ENCODE results near the gene CBX5. TPM values are rescaled to one million over a fixed set of nuclear protein-coding genes. Genes with fewer than 3 reads are reported as not detected.
A peak's percentile ranks its signal among the peaks of the same experiment; 100 is the strongest.
"Not testable (repeated sequence)": the region's sequence is repeated elsewhere in the genome, so short reads cannot be mapped to it uniquely, and the experiment has no call there.

The CBX5 gene
- total and polyA plus RNA-seq, 12 donors, result 13.4 to 53.5 (median 49.1) TPM

- peak in 2 of 8 donors; percentile 18 to 28 for ATAC-seq
- peaks cover 4 to 98% (median 92%) of the 10 kb centered on the region in 7 donors for H3K27me3 ChIP-seq
- no peaks in the 10 kb centered on the region for H3K36me3 ChIP-seq
Observed at GRCh38 chr12:54195737-54196347, 84.1 kb downstream of the CBX5 start.

GRCh38 chr12:54195080-54195736, 84.7 kb downstream of the CBX5 start:
- intact Hi-C loops (cut with DNase I), result loop anchor here in 1 of 10 donors (10.0 kb wide), 1 partner anchor 400 kb away; no protein-coding TSS in a partner anchor
- TF ChIP-seq CTCF (IDR thresholded peaks at IDR 0.05), result no peak
- 44 to 53% methylated on average over 4 of the region's 4 CpGs for WGBS, 2 donors

More at GRCh38 chr12:54195737-54196347, 84.1 kb downstream of the CBX5 start:
- DNase-seq, result no peak
- Histone ChIP-seq H3K27ac (peak overlapping the region in 1 of 10 donors; percentile 80), H3K4me3 (peak overlapping the region in 1 of 10 donors; percentile 24), H3K9me3 (no peaks in the 10 kb centered on the region), H3K4me1 (peaks cover 0 to 23% (median 2%) of the 10 kb centered on the region in 9 donors)
- TF ChIP-seq CTCF (IDR thresholded peaks at IDR 0.05), result no peak
- intact Hi-C loops (cut with DNase I), result loop anchor here in 1 of 10 donors (10.0 kb wide), 1 partner anchor 401 kb away; no protein-coding TSS in a partner anchor
- WGBS, 2 donors, result 31 to 33% methylated on average over 17 of the region's 17 CpGs

GRCh38 chr12:54194611-54195010, 85.3 kb downstream of the CBX5 start:
- not testable (repeated sequence) for H3K4me3 ChIP-seq, ATAC-seq, H3K9me3 ChIP-seq, DNase-seq, H3K27ac ChIP-seq, H3K36me3 ChIP-seq
- peaks cover 0 to 23% (median 2%) of the 10 kb centered on the region in 9 donors for H3K4me1 ChIP-seq
- intact Hi-C loops (cut with DNase I), result loop anchor here in 1 of 10 donors (5.0 to 10.0 kb wide), 2 partner anchors 162 to 400 kb away; partner anchors contain the start of gene HOXC5
- WGBS, 2 donors, result 71 to 78% methylated on average over 2 of the region's 2 CpGs
- peaks cover 4 to 98% (median 87%) of the 10 kb centered on the region in 7 donors for H3K27me3 ChIP-seq

More at GRCh38 chr12:54195080-54195736, 84.7 kb downstream of the CBX5 start:
- peak overlapping the region in 1 of 10 donors; percentile 80 for H3K27ac ChIP-seq
- peaks cover 0 to 23% (median 2%) of the 10 kb centered on the region in 9 donors for H3K4me1 ChIP-seq
- peaks cover 4 to 98% (median 91%) of the 10 kb centered on the region in 7 donors for H3K27me3 ChIP-seq
- peak overlapping the region in 1 of 10 donors; percentile 24 for H3K4me3 ChIP-seq
- no peak for ATAC-seq
- DNase-seq, result no peak
- H3K36me3 ChIP-seq, result no peaks in the 10 kb centered on the region
- H3K9me3 ChIP-seq, result no peaks in the 10 kb centered on the region

GRCh38 chr12:54193434-54193833, 86.5 kb downstream of the CBX5 start:
- no peak for TF ChIP-seq CTCF (IDR thresholded peaks at IDR 0.05)
- ATAC-seq (no peak), DNase-seq (no peak)
- no peaks in the 10 kb centered on the region for H3K36me3 ChIP-seq
- no peak overlapping the region for H3K27ac ChIP-seq
- intact Hi-C loops (cut with DNase I), result loop anchor here in 4 of 10 donors (2.0 to 10.0 kb wide), 4 partner anchors 161 to 399 kb away; partner anchors contain the start of gene HOXC5 (in 2 of the 4)
- 51 to 53% methylated on average over 7 of the region's 7 CpGs for WGBS, 2 donors
- H3K27me3 ChIP-seq, result peaks cover 0 to 87% (median 76%) of the 10 kb centered on the region in 7 donors
- no peaks in the 10 kb centered on the region for H3K9me3 ChIP-seq
- H3K4me3 ChIP-seq, result no peak overlapping the region
- H3K4me1 ChIP-seq, result peaks cover 0 to 28% (median 7%) of the 10 kb centered on the region in 9 donors

Measured in heart right ventricle (tissue), 16 donors.